ENCODE measurements around the gene RBFOX2. TPM values are rescaled to one million over a fixed set of nuclear protein-coding genes. Genes with fewer than 3 reads are reported as not detected.

Gene RBFOX2
- polyA plus RNA-seq, 2 of the 4 experiments (the other 2 are of a cell fraction), result 30.3 to 77.7 TPM

DNA sequence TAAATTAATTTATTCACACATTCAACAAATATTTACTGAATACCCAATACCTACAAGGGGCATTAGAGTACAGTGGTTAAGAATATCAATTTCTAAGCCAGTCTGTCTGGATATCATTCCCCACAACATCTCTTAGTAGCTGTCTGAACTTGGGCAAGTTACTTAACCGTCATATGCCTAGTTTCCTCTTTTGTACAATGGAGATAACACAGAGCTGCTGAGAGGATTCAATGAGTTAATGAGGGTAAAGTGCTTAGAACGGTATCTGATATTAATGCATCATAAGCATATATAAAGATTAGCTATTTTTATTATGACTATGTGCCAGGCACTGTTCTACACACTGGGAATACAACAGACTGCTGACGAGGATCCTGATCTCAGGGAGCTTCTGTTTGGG lies 194.6 kb downstream of the RBFOX2 start:
- peak overlapping the region; percentile 86 to 87 for H3K27ac ChIP-seq
- H3K4me3 ChIP-seq, result peak overlapping the region; percentile 52; the same call in 2 of the 3 replicates
- WGBS (ENCODE audit: missing lambda C conversion rate), result 40% methylated on average over 3 of the region's 3 CpGs
- FAIRE-seq, result no peak
- H3K4me2 ChIP-seq, result peak overlapping the region; percentile 87
- POLR2A ChIA-PET, result no interaction called here
- DNase-seq (ENCODE audit: low read depth in 1 of 2, low spot score in 1 of 2), result no peak
- no peak for TF ChIP-seq SMC3 (IDR thresholded peaks at IDR 0.05)
- TF ChIP-seq HDAC2 (IDR thresholded peaks at IDR 0.05), result no peak
- TF ChIP-seq RAD21 (conservative IDR thresholded peaks at IDR 0.05 in 1 of 2, IDR thresholded peaks at IDR 0.05 in 1 of 2), result no peak
- TF ChIP-seq, protein P1, sequence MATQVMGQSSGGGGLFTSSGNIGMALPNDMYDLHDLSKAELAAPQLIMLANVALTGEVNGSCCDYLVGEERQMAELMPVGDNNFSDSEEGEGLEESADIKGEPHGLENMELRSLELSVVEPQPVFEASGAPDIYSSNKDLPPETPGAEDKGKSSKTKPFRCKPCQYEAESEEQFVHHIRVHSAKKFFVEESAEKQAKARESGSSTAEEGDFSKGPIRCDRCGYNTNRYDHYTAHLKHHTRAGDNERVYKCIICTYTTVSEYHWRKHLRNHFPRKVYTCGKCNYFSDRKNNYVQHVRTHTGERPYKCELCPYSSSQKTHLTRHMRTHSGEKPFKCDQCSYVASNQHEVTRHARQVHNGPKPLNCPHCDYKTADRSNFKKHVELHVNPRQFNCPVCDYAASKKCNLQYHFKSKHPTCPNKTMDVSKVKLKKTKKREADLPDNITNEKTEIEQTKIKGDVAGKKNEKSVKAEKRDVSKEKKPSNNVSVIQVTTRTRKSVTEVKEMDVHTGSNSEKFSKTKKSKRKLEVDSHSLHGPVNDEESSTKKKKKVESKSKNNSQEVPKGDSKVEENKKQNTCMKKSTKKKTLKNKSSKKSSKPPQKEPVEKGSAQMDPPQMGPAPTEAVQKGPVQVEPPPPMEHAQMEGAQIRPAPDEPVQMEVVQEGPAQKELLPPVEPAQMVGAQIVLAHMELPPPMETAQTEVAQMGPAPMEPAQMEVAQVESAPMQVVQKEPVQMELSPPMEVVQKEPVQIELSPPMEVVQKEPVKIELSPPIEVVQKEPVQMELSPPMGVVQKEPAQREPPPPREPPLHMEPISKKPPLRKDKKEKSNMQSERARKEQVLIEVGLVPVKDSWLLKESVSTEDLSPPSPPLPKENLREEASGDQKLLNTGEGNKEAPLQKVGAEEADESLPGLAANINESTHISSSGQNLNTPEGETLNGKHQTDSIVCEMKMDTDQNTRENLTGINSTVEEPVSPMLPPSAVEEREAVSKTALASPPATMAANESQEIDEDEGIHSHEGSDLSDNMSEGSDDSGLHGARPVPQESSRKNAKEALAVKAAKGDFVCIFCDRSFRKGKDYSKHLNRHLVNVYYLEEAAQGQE (IDR thresholded peaks at IDR 0.05), result no peak
- TF ChIP-seq CBX2 (IDR thresholded peaks at IDR 0.05; ENCODE audit: borderline replicate concordance, low read depth), result no peak
- TF ChIP-seq RNF2 (IDR thresholded peaks at IDR 0.05; ENCODE audit: borderline replicate concordance, low read depth), result no peak
- TF ChIP-seq CEBPB (IDR thresholded peaks at IDR 0.05), result no peak
- TF ChIP-seq POLR2A (IDR thresholded peaks at IDR 0.05; ENCODE audit: low read length), result no peak
- TF ChIP-seq KDM5A (IDR thresholded peaks at IDR 0.05), result no peak
- no peak for TF ChIP-seq HEYL (CRISPR knock-in tag; IDR thresholded peaks at IDR 0.05)
- TF ChIP-seq ESRRA (IDR thresholded peaks at IDR 0.05; ENCODE audit: borderline replicate concordance, low read length), result no peak
- TF ChIP-seq, protein P2, sequence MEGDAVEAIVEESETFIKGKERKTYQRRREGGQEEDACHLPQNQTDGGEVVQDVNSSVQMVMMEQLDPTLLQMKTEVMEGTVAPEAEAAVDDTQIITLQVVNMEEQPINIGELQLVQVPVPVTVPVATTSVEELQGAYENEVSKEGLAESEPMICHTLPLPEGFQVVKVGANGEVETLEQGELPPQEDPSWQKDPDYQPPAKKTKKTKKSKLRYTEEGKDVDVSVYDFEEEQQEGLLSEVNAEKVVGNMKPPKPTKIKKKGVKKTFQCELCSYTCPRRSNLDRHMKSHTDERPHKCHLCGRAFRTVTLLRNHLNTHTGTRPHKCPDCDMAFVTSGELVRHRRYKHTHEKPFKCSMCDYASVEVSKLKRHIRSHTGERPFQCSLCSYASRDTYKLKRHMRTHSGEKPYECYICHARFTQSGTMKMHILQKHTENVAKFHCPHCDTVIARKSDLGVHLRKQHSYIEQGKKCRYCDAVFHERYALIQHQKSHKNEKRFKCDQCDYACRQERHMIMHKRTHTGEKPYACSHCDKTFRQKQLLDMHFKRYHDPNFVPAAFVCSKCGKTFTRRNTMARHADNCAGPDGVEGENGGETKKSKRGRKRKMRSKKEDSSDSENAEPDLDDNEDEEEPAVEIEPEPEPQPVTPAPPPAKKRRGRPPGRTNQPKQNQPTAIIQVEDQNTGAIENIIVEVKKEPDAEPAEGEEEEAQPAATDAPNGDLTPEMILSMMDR (IDR thresholded peaks at IDR 0.05), result no peak
- TF ChIP-seq EHF (CRISPR knock-in tag; IDR thresholded peaks at IDR 0.05), result no peak
- no peak for TF ChIP-seq ZSCAN20 (CRISPR knock-in tag; IDR thresholded peaks at IDR 0.05)
- TF ChIP-seq ZC3H11A (IDR thresholded peaks at IDR 0.05), result no peak
- no peak for TF ChIP-seq TP53 (CRISPR knock-in tag; IDR thresholded peaks at IDR 0.05)
- no peak for TF ChIP-seq RFX5 (IDR thresholded peaks at IDR 0.05)
- TF ChIP-seq, protein P3, sequence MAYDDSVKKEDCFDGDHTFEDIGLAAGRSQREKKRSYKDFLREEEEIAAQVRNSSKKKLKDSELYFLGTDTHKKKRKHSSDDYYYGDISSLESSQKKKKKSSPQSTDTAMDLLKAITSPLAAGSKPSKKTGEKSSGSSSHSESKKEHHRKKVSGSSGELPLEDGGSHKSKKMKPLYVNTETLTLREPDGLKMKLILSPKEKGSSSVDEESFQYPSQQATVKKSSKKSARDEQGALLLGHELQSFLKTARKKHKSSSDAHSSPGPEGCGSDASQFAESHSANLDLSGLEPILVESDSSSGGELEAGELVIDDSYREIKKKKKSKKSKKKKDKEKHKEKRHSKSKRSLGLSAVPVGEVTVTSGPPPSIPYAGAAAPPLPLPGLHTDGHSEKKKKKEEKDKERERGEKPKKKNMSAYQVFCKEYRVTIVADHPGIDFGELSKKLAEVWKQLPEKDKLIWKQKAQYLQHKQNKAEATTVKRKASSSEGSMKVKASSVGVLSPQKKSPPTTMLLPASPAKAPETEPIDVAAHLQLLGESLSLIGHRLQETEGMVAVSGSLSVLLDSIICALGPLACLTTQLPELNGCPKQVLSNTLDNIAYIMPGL (CRISPR knock-in tag; IDR thresholded peaks at IDR 0.05; ENCODE audit: borderline replicate concordance), result no peak
- no peak for TF ChIP-seq BHLHE40 (IDR thresholded peaks at IDR 0.05; ENCODE audit: low read depth, low read length)
- no peaks in the 10 kb centered on the region for H3K9me3 ChIP-seq
- H3K4me1 ChIP-seq, result peaks cover 41% of the 10 kb centered on the region
- no peak for ATAC-seq
- CTCF ChIA-PET, result interaction anchor here (0.6 kb wide), 1 partner anchor 406 kb away, joined by 3 read pairs; no protein-coding TSS in a partner anchor

DNA sequence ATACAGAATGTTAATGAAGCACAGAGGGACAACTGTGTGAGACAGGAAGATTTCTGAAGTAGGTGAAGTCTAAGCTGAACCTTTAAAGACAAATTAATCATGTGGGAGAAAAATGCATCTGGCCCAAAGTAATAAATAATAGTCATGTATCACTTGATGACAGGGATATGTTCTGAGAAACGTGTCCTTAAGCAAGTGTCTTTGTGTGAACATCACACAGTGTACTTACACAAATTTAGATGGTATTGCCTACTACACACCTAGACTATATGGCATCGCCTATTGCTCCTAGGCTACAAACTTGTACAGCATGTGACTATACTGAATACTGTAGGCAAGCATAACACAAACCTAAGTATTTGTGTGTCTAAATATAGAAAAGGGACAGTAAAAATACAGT lies 198.3 kb downstream of the RBFOX2 start:
- Histone ChIP-seq H3K9me3 (no peaks in the 10 kb centered on the region), H3K4me1 (peaks cover 25% of the 10 kb centered on the region), H3K4me2 (no peak overlapping the region), H3K4me3 (no peak overlapping the region), H3K27ac (no peak overlapping the region)
- WGBS (ENCODE audit: missing lambda C conversion rate), result 56% methylated on average over 2 of the region's 2 CpGs
- no peak for ATAC-seq
- ChIA-PET POLR2A (no interaction called here), CTCF (no interaction called here)
- DNase-seq (ENCODE audit: low read depth in 1 of 2, low spot score in 1 of 2), result no peak
- TF ChIP-seq ZNF302 (CRISPR knock-in tag; IDR thresholded peaks at IDR 0.05), result no peak
- no peak for TF ChIP-seq POLR2A (IDR thresholded peaks at IDR 0.05; ENCODE audit: low read length)
- TF ChIP-seq BHLHE40 (IDR thresholded peaks at IDR 0.05; ENCODE audit: low read depth, low read length), result no peak
- no peak for TF ChIP-seq HOXB13 (CRISPR knock-in tag; IDR thresholded peaks at IDR 0.05; ENCODE audit: low read depth)
- TF ChIP-seq RARB (CRISPR knock-in tag; IDR thresholded peaks at IDR 0.05), result no peak
- TF ChIP-seq, protein P4, sequence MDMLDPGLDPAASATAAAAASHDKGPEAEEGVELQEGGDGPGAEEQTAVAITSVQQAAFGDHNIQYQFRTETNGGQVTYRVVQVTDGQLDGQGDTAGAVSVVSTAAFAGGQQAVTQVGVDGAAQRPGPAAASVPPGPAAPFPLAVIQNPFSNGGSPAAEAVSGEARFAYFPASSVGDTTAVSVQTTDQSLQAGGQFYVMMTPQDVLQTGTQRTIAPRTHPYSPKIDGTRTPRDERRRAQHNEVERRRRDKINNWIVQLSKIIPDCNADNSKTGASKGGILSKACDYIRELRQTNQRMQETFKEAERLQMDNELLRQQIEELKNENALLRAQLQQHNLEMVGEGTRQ (IDR thresholded peaks at IDR 0.05), result no peak
- no peak for FAIRE-seq
